ENCODE measurements around the gene EMC8.

DNA sequence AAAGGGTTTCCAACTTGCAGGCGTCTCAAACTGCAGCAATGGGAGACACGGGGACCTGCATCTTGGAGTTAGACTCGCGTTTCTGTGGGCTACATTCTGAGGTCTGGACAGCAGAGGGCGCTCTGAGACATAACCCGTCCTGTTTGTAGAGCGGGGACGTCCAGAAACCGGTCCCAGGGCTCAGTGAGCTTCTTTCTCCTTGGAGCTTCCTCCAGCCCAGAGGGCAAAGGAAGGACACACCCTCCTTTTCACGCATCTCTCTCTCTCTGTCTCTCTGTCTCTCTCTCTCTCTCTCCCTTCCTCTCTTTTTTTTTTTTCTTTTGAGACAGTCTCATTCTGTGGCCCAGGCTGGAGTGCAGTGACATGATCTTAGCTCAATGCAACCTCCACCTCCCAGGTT is 19.9 kb upstream of the EMC8 start:
- TF ChIP-seq, protein P1, sequence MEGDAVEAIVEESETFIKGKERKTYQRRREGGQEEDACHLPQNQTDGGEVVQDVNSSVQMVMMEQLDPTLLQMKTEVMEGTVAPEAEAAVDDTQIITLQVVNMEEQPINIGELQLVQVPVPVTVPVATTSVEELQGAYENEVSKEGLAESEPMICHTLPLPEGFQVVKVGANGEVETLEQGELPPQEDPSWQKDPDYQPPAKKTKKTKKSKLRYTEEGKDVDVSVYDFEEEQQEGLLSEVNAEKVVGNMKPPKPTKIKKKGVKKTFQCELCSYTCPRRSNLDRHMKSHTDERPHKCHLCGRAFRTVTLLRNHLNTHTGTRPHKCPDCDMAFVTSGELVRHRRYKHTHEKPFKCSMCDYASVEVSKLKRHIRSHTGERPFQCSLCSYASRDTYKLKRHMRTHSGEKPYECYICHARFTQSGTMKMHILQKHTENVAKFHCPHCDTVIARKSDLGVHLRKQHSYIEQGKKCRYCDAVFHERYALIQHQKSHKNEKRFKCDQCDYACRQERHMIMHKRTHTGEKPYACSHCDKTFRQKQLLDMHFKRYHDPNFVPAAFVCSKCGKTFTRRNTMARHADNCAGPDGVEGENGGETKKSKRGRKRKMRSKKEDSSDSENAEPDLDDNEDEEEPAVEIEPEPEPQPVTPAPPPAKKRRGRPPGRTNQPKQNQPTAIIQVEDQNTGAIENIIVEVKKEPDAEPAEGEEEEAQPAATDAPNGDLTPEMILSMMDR (IDR thresholded peaks at IDR 0.05) = peak; percentile 15 to 48 (median 23)
- TF ChIP-seq POLR2A (IDR thresholded peaks at IDR 0.05) = no peak

All from uterus (tissue), 2 donors.